HG03342 (cell line): ENCODE measurements around the gene LRP2BP.
"Not testable (repeated sequence)": the region's sequence is repeated elsewhere in the genome, so short reads cannot be mapped to it uniquely, and the experiment has no call there.

Experiments
- ATAC-seq: cut with Tn5 transposase; IDR thresholded peaks from one replicate; pipeline ENCODE4 v1.9.1; 2021; ENCODE audit warnings: mild to moderate bottlenecking, moderate library complexity; ENCODE audit not compliant: unreplicated experiment

The LRP2BP gene

GRCh38 chr4:185329879-185330510 lies 65.7 kb downstream of the LRP2BP start:
- ATAC-seq, result not testable (repeated sequence)

- ATAC-seq, result no peak
Measured at GRCh38 chr4:185328586-185328985, 67.1 kb downstream of the LRP2BP start.

- ATAC-seq, result not testable (repeated sequence)
Measured at GRCh38 chr4:185325721-185326120, 70.0 kb downstream of the LRP2BP start.

GRCh38 chr4:185324361-185324760 lies 71.4 kb downstream of the LRP2BP start:
- ATAC-seq, result not testable (repeated sequence)

GRCh38 chr4:185323606-185324005 lies 72.1 kb downstream of the LRP2BP start:
- no peak for ATAC-seq

- ATAC-seq, result no peak
Measured at GRCh38 chr4:185322803-185323202, 72.9 kb downstream of the LRP2BP start.

- ATAC-seq, result no peak
Measured at GRCh38 chr4:185318679-185319078, 77.0 kb downstream of the LRP2BP start.

- no peak for ATAC-seq
Measured at GRCh38 chr4:185317880-185318279, 77.8 kb downstream of the LRP2BP start.

- not testable (repeated sequence) for ATAC-seq
Measured at GRCh38 chr4:185317462-185317861, 78.3 kb downstream of the LRP2BP start.
